Large intestine (tissue), 3 donors: ENCODE measurements around the gene DAP. TPM values are rescaled to one million over a fixed set of nuclear protein-coding genes. Genes with fewer than 3 reads are reported as not detected.
"Not testable (repeated sequence)": the region's sequence is repeated elsewhere in the genome, so short reads cannot be mapped to it uniquely, and the experiment has no call there.

ENCODE experiments used
- DNase-seq, 2 donors: peaks; one replicate each; pipeline versions ENCODE4 v3.0.0 to v3.0.0-alpha.2; 2013
- H3K27ac ChIP-seq: one replicate; pipeline ENCODE4 v1.5.1; 2013; ENCODE audit warnings: low read length
- H3K27me3 ChIP-seq: 2 replicates; pipeline ENCODE4 v1.6.1; 2013; ENCODE audit warnings: low read length; ENCODE audit not compliant: control insufficient read depth, insufficient read depth
- H3K36me3 ChIP-seq: 2 replicates; pipeline ENCODE4 v1.6.1; 2013; ENCODE audit warnings: low read length; ENCODE audit not compliant: control insufficient read depth, insufficient read depth
- H3K4me1 ChIP-seq: one replicate; pipeline ENCODE4 v1.6.1; 2013; ENCODE audit warnings: low read length; ENCODE audit not compliant: control insufficient read depth, insufficient read depth
- H3K4me3 ChIP-seq: one replicate; pipeline ENCODE4 v1.5.1; 2013; ENCODE audit warnings: low read length
- H3K9me3 ChIP-seq: one replicate; pipeline ENCODE4 v1.6.1; 2013; ENCODE audit warnings: mild to moderate bottlenecking, low read depth, low read length, moderate library complexity; ENCODE audit not compliant: control insufficient read depth
- WGBS: methylation state at CpG from one replicate; pipeline ENCODE4 v1.1.5; 2013; ENCODE audit warnings: low lambda C conversion rate; ENCODE audit not compliant: insufficient coverage; 5-methylcytosine and 5-hydroxymethylcytosine counted together
- polyA plus RNA-seq: library from polyadenylated mRNA; unstranded; fragments of 120-200 nt; gene quantifications from one replicate; pipeline ENCODE4 v1.2.1, GENCODE V29; 2013

DAP gene
- polyA plus RNA-seq, 1 donor, result 77.1 TPM

GRCh38 chr5:10642367-10642766 is 118.7 kb downstream of the DAP start:
- H3K36me3 ChIP-seq, result no peaks in the 10 kb centered on the region
- H3K9me3 ChIP-seq, result peaks cover 8% of the 10 kb centered on the region
- no peak overlapping the region for H3K4me3 ChIP-seq
- peaks cover 35% of the 10 kb centered on the region for H3K27me3 ChIP-seq
- no peak overlapping the region for H3K27ac ChIP-seq
- WGBS, result no CpG with 5 or more reads among the region's 7 CpGs
- no peak for DNase-seq
- no peaks in the 10 kb centered on the region for H3K4me1 ChIP-seq

- no peak for DNase-seq
- 94% methylated on average over 3 of the region's 48 CpGs for WGBS
- H3K27ac ChIP-seq, result no peak overlapping the region
- H3K36me3 ChIP-seq, result no peaks in the 10 kb centered on the region
- H3K4me1 ChIP-seq, result no peaks in the 10 kb centered on the region
- H3K4me3 ChIP-seq, result no peak overlapping the region
- H3K27me3 ChIP-seq, result peaks cover 51% of the 10 kb centered on the region
- peaks cover 8% of the 10 kb centered on the region for H3K9me3 ChIP-seq
Measured at GRCh38 chr5:10639846-10640368, 121.1 kb downstream of the DAP start.

- not testable (repeated sequence) for H3K27ac ChIP-seq, H3K4me1 ChIP-seq, H3K36me3 ChIP-seq, DNase-seq, H3K4me3 ChIP-seq, H3K9me3 ChIP-seq
- peaks cover 47% of the 10 kb centered on the region for H3K27me3 ChIP-seq
- 75% methylated on average over 2 of the region's 48 CpGs for WGBS
Measured at GRCh38 chr5:10638723-10639122, 122.3 kb downstream of the DAP start.

GRCh38 chr5:10637944-10638343 is 123.1 kb downstream of the DAP start:
- no peak for DNase-seq
- no peaks in the 10 kb centered on the region for H3K36me3 ChIP-seq
- no CpG with 5 or more reads among the region's 10 CpGs for WGBS
- H3K27me3 ChIP-seq, result peaks cover 50% of the 10 kb centered on the region
- no peak overlapping the region for H3K4me3 ChIP-seq
- H3K9me3 ChIP-seq, result peaks cover 8% of the 10 kb centered on the region
- H3K4me1 ChIP-seq, result no peaks in the 10 kb centered on the region
- no peak overlapping the region for H3K27ac ChIP-seq

- peaks cover 43% of the 10 kb centered on the region for H3K27me3 ChIP-seq
- no peaks in the 10 kb centered on the region for H3K36me3 ChIP-seq
- H3K27ac ChIP-seq, result no peak overlapping the region
- H3K9me3 ChIP-seq, result peaks cover 8% of the 10 kb centered on the region
- no CpG with 5 or more reads among the region's 15 CpGs for WGBS
- H3K4me1 ChIP-seq, result no peaks in the 10 kb centered on the region
- DNase-seq, result no peak
- no peak overlapping the region for H3K4me3 ChIP-seq
Measured at GRCh38 chr5:10636363-10637142, 124.5 kb downstream of the DAP start.

GRCh38 chr5:10635867-10636350 is 125.1 kb downstream of the DAP start:
- no peaks in the 10 kb centered on the region for H3K36me3 ChIP-seq
- no CpG with 5 or more reads among the region's 11 CpGs for WGBS
- H3K4me3 ChIP-seq, result no peak overlapping the region
- H3K9me3 ChIP-seq, result peaks cover 8% of the 10 kb centered on the region
- no peaks in the 10 kb centered on the region for H3K4me1 ChIP-seq
- H3K27me3 ChIP-seq, result peaks cover 43% of the 10 kb centered on the region
- no peak for DNase-seq
- no peak overlapping the region for H3K27ac ChIP-seq

- DNase-seq, result no peak
- H3K36me3 ChIP-seq, result no peaks in the 10 kb centered on the region
- H3K27ac ChIP-seq, result no peak overlapping the region
- peaks cover 8% of the 10 kb centered on the region for H3K9me3 ChIP-seq
- no peak overlapping the region for H3K4me3 ChIP-seq
- no CpG with 5 or more reads among the region's 10 CpGs for WGBS
- peaks cover 43% of the 10 kb centered on the region for H3K27me3 ChIP-seq
- H3K4me1 ChIP-seq, result no peaks in the 10 kb centered on the region
Measured at GRCh38 chr5:10635257-10635866, 125.7 kb downstream of the DAP start.

- no peaks in the 10 kb centered on the region for H3K4me1 ChIP-seq
- no peak overlapping the region for H3K4me3 ChIP-seq
- H3K9me3 ChIP-seq, result peaks cover 3% of the 10 kb centered on the region
- H3K36me3 ChIP-seq, result no peaks in the 10 kb centered on the region
- no peak for DNase-seq
- no peak overlapping the region for H3K27ac ChIP-seq
- H3K27me3 ChIP-seq, result peaks cover 39% of the 10 kb centered on the region
- WGBS, result no CpG with 5 or more reads among the region's 2 CpGs
Measured at GRCh38 chr5:10634562-10634961, 126.5 kb downstream of the DAP start.

- peaks cover 41% of the 10 kb centered on the region for H3K27me3 ChIP-seq
- no peak for DNase-seq
- peaks cover 3% of the 10 kb centered on the region for H3K9me3 ChIP-seq
- no peak overlapping the region for H3K4me3 ChIP-seq
- no peaks in the 10 kb centered on the region for H3K4me1 ChIP-seq
- no CpG with 5 or more reads among the region's 4 CpGs for WGBS
- H3K36me3 ChIP-seq, result no peaks in the 10 kb centered on the region
- no peak overlapping the region for H3K27ac ChIP-seq
Measured at GRCh38 chr5:10634050-10634449, 127.0 kb downstream of the DAP start.

- no peaks in the 10 kb centered on the region for H3K36me3 ChIP-seq
- no peaks in the 10 kb centered on the region for H3K4me1 ChIP-seq
- no peak for DNase-seq
- no CpG with 5 or more reads among the region's 28 CpGs for WGBS
- peaks cover 37% of the 10 kb centered on the region for H3K27me3 ChIP-seq
- H3K9me3 ChIP-seq, result no peaks in the 10 kb centered on the region
- H3K27ac ChIP-seq, result no peak overlapping the region
- no peak overlapping the region for H3K4me3 ChIP-seq
Measured at GRCh38 chr5:10633271-10634049, 127.6 kb downstream of the DAP start.
